OCI-LY1 (cell line): ENCODE measurements around the gene PPT2.

Experiments
- CTCF ChIP-seq: fragments of 200-600 bp; sonication (generic), shearing (Covaris generic); IDR thresholded peaks from 2 replicates; pipeline ENCODE4 v1.5.1; 2017; ENCODE audit warnings: mild to moderate bottlenecking, antibody characterized with exemption, low read length, moderate library complexity, mixed read lengths
- EZH2 ChIP-seq: fragments of 200-600 bp; sonication (generic), shearing (Covaris generic); IDR thresholded peaks from 2 replicates; pipeline ENCODE4 v1.8.0; 2017; ENCODE audit warnings: borderline replicate concordance, mixed run types, mild to moderate bottlenecking, antibody characterized with exemption, low read length, moderate library complexity, mixed read lengths

- no peak for TF ChIP-seq CTCF
- no peak for TF ChIP-seq EZH2
Measured at GRCh38 chr6:32107406-32107805, 46.5 kb upstream of the PPT2 start.
